ENCODE measurements around the gene SLC25A45.
"Not testable (repeated sequence)": the region's sequence is repeated elsewhere in the genome, so short reads cannot be mapped to it uniquely, and the experiment has no call there.

The SLC25A45 gene

GRCh38 chr11:65356394-65356972 lies 26.0 kb downstream of the SLC25A45 start:
- no peak for DNase-seq

DNA sequence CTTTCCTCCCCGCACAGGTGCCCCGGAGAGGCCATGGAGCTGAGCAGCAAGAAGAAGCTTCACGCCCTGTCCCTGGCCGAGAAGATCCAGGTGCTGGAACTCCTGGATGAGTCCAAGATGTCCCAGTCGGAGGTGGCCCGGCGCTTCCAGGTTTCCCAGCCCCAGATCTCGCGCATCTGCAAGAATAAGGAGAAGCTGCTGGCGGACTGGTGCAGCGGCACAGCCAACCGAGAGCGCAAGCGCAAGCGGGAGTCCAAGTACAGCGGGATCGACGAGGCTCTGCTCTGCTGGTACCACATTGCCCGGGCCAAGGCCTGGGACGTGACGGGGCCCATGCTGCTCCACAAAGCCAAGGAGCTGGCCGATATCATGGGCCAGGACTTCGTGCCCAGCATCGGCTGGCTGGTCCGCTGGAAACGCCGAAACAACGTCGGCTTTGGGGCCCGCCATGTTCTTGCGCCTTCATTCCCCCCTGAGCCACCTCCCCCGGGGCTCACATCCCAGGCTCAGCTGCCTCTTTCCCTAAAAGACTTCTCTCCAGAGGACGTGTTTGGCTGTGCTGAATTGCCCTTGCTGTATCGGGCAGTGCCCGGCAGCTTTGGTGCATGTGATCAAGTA lies 26.6 kb downstream of the SLC25A45 start:
- no peak for DNase-seq

- DNase-seq = peak; percentile 63
Measured at GRCh38 chr11:65355013-65355775, 27.3 kb downstream of the SLC25A45 start.

DNA sequence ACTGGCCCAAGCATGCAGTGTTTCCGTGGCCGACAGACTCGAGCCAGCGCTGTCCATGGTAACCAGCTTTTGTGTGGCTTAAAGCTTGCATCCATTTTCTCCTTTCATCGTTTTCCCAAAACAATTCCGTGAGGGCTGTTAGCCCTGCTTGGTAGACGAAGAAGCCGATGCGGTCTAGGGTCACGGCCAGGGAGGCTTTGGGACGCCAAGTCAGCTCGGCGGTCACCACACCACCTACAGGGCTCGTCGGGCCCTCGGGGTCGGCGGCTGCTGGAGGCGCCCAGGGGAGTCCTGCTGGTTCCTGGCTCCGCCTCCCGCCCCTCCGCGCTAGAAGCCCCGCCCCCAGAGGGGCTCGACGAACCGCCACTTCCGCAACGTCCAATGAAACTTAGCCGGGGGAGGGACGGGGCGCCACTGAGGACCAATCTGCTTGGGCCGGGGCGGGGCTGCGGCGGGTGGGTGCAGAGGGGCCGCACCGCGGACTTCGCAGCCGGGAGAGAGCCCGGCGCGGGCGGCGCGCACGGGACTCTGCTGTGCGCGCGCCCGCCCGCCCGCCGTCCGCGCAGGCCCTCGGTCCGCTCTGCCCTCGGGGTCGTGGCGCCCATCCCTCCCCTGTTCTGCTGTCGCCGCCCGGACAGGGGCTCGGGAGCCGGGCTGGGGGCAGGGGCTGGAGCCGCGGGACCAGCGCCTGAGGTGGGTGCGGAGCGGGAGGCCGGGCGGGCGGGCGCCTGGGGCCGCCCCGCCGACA lies 28.0 kb downstream of the SLC25A45 start, which contains the start of gene TIGD3:
TSS of gene TIGD3 (plus strand) at position 487 of the 748 bp plus-strand sequence. CDS start 1,058 bp downstream, outside the sequence.
- DNase-seq = peak; percentile 97

- DNase-seq = no peak
Measured at GRCh38 chr11:65353900-65354264, 28.6 kb downstream of the SLC25A45 start.

- DNase-seq = no peak
Measured at GRCh38 chr11:65353376-65353775, 29.1 kb downstream of the SLC25A45 start.

DNA sequence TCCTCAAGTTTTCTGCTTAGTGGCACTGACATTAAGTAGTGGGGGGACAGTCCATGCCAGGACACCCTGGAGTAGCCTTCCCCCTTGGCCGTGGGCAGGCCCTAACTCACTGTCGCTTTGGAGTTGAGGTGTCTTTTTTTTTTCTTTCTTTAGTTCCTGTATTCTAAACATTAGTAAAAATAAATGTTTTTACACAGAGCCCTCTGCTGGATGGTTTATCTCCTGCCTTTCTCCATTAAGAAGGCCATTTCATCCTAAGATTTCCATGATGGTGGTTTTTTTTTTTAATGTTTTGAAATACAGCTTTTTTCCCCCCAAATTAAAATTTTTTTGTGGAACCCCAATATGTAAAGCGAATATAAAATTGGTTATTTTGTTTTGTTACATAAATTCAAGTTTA lies 29.7 kb downstream of the SLC25A45 start:
- no peak for DNase-seq

GRCh38 chr11:65351511-65351910 lies 30.9 kb downstream of the SLC25A45 start:
- no peak for DNase-seq

DNA sequence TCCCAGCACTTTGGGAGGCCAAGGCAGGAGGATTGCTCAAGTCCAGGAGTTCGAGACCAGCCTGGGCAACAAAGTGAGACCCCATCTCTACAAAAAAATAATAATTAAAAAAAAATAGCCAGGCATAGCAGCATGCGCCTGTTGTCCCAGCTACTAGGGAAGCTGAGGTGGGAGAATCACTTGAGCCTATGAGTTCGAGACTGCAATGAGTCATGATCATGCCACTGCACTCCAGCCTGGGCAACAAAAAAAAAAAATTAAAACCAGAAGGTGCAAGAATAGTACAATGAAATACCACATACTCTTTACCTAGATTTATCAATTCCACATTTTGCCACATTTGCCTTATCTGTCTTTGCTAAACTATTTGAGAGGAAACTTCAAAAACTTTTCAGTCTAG lies 40.6 kb downstream of the SLC25A45 start:
- DNase-seq = no peak

DNA sequence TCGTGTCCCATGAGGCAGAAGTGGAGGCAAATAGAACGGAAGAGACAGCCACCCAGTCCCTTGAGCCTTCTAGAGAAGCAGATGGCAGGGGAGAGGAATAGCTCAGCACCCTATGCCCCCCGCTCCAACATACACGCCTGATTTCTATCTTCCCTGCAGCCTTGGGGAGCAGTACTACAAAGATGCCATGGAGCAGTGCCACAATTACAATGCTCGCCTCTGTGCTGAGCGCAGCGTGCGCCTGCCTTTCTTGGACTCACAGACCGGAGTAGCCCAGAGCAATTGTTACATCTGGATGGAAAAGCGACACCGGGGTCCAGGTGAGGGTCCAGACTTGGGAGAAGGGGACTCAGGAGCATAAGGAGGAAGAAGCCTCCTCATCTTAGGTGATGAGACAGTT lies 42.2 kb downstream of the SLC25A45 start:
- no peak for DNase-seq

DNA sequence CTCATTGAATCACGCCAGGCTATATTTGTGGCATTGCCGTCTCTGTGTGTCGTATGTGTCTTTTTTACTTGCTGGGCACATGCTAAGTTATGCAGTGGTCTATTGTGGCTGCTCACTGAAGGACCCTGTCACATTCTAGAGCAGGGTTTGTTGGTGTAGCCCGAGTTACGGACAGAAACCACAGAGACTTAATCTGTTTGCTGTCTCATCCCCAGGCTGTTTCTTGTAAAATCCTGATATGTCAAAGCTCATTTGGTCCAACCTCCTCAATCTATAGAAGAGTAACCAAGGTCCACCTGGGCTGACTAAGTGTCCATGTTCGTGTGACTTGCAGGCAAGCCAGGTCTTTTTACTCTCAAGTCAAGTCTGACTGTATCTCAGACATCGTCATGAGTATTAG lies 43.8 kb downstream of the SLC25A45 start:
- no peak for DNase-seq

DNA sequence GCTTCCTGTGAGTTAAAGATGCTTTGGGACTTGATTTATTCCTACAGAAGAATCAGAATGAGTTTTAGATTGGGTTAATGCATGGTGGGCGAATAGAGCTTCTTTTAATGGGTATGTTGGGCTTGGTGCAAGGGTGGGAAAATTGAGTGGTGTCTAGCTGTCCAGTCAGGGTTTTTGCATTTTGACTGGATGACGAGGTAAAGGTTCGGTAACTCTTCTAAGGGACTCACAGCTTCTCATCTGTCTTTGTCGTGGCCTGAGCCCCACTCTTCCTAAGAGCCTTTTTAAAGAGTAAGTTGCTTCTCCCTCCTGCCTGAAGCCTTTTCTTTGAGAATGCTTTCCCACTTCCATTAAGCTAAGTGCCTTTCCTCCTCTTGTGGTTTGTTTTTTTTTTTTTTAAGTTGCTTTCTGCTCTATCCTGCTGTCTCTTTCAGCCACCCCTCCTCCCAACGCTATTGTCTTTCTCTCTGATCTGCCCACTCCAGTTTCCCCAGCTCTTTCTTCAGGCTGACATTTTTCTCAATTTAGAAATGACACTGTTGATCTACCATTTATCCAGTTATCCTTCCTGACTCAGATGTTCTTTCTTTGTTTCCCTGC lies 47.6 kb downstream of the SLC25A45 start:
- DNase-seq = no peak

DNA sequence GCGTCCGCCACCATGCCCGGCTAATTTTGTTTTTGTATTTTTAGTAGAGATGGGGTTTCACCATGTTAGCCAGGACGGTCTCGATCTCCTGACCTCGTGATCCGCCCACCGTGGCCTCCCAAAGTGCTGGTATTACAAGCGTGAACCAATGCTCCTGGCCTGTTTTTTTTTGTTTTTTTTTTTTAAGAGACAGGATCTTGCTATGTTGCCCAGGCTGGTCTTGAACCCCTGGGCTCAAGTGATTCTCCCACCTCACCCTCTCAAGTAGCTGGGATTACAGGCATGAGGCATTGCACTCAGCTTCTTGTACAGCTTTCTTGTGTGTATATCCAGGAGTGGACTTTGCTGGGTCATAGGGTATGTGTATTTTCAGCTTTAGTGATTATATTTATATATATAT lies 49.9 kb downstream of the SLC25A45 start:
- DNase-seq = not testable (repeated sequence)

- no peak for DNase-seq
Measured at GRCh38 chr11:65330544-65330943, 51.9 kb downstream of the SLC25A45 start.

DNA sequence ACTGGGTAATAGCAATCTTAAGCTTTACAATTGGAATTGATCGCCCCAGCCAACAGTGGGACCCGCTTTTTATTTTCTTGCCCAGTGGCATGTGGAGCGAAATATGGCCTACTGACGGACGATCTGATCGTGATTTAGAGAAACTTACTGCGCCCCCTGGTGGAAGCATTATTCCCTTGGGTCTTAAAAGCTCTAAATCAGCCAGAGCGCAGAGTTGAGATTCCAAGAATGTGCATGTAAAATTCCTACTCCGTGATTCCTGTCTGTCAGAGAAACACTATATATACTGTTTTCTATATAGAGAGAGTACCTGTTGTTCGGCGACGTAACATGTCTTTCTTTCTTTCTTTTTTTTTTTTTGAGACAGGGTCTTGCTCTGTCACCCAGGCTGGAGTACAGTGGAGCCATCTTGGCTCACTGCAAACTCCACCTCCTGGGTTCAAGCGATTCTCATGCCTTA lies 52.5 kb downstream of the SLC25A45 start:
- peak; percentile 83 for DNase-seq

- DNase-seq = no peak
Measured at GRCh38 chr11:65329478-65329877, 53.0 kb downstream of the SLC25A45 start.

GRCh38 chr11:65327021-65327420 lies 55.4 kb downstream of the SLC25A45 start:
- no peak for DNase-seq

DNA sequence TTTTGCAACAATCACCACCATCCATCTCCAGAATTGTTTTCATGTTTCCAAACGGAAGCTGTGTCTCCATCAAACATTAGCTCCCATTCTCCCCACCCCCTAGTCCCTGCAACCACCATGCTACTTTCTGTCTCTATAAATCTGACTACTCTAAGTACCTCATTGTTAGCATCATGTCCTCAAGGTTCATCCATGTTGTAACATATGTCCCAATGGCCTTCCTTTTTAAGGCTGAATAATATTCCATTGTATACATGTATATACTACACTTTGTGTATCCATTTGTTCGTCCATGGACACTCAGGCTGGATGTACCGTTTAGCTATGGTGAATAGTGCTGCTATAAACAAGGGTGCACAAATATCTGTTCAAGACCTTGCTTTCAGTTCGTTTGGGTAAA lies 57.0 kb downstream of the SLC25A45 start:
- no peak for DNase-seq
